DND-41 (cell line): Measurements from ENCODE around the gene NPFF.

Experiments
- ATAC-seq: fragments of 200-7000 bp; cut with Tn5 transposase; 3 replicates; pipeline ENCODE4 v1.9.1; 2021; ENCODE audit warnings: low read depth; ENCODE audit not compliant: insufficient read depth
- DNase-seq: peaks from one replicate; pipeline ENCODE4 v3.0.0-alpha.2; 2020
- H2AFZ ChIP-seq: 2 replicates; pipeline ENCODE4 v1.6.0; 2012; ENCODE audit warnings: low read depth, low read length
- H3K27ac ChIP-seq: 2 replicates; pipeline ENCODE4 v1.5.1; 2012; ENCODE audit warnings: low read length, inconsistent platforms
- H3K27me3 ChIP-seq: fragments of 200-600 bp; sonication (generic); 2 replicates; pipeline ENCODE4 v1.6.0; 2012; ENCODE audit warnings: low read length, mild to moderate bottlenecking, inconsistent platforms; ENCODE audit not compliant: insufficient read depth, poor library complexity
- H3K36me3 ChIP-seq: 2 replicates; pipeline ENCODE4 v1.5.1; 2012; ENCODE audit warnings: low read length, inconsistent platforms; ENCODE audit not compliant: insufficient read depth
- H3K4me1 ChIP-seq: 2 replicates; pipeline ENCODE4 v1.5.1; 2012; ENCODE audit warnings: mild to moderate bottlenecking, low read length; ENCODE audit not compliant: insufficient read depth
- H3K4me2 ChIP-seq: 2 replicates; pipeline ENCODE4 v1.6.0; 2012; ENCODE audit warnings: mild to moderate bottlenecking, moderate library complexity, low read length, inconsistent platforms; ENCODE audit not compliant: insufficient read depth
- H3K4me3 ChIP-seq, 2 experiments: fragments of 200-600 bp in 1 of 2; shearing (Covaris generic) in 1 of 2; 2 replicates each; pipeline ENCODE4 v1.5.1; 2012 to 2016; ENCODE audit warnings: inconsistent platforms in 2 of 2, low read length in 2 of 2, mild to moderate bottlenecking in 2 of 2, low read depth in 1 of 2, moderate library complexity in 1 of 2
- H3K79me2 ChIP-seq: 2 replicates; pipeline ENCODE4 v1.6.0; 2012; ENCODE audit warnings: low read length, inconsistent platforms; ENCODE audit not compliant: insufficient read depth
- H3K9ac ChIP-seq: 2 replicates; pipeline ENCODE4 v1.6.0; 2012; ENCODE audit warnings: low read depth, mild to moderate bottlenecking, inconsistent platforms, low read length, moderate library complexity
- H3K9me3 ChIP-seq: 2 replicates; pipeline ENCODE4 v1.5.1; 2012; ENCODE audit warnings: low read length, moderate library complexity, mild to moderate bottlenecking, inconsistent platforms; ENCODE audit not compliant: insufficient read depth, severe bottlenecking
- H4K20me1 ChIP-seq: 2 replicates; pipeline ENCODE4 v1.6.0; 2012; ENCODE audit warnings: low read length; ENCODE audit not compliant: insufficient read depth
- CTCF ChIP-seq: IDR thresholded peaks from 2 replicates; pipeline ENCODE4 v1.5.1; 2012; ENCODE audit warnings: borderline replicate concordance, low read length, moderate library complexity, mild to moderate bottlenecking; ENCODE audit not compliant: poor library complexity, severe bottlenecking; ENCODE audit errors: extremely low read depth
- EZH2 ChIP-seq: IDR thresholded peaks from 3 replicates; pipeline ENCODE4 v1.6.1; 2012; ENCODE audit warnings: borderline replicate concordance, low read depth, mild to moderate bottlenecking, moderate library complexity, low read length, inconsistent platforms; ENCODE audit not compliant: severe bottlenecking

NPFF gene

DNA sequence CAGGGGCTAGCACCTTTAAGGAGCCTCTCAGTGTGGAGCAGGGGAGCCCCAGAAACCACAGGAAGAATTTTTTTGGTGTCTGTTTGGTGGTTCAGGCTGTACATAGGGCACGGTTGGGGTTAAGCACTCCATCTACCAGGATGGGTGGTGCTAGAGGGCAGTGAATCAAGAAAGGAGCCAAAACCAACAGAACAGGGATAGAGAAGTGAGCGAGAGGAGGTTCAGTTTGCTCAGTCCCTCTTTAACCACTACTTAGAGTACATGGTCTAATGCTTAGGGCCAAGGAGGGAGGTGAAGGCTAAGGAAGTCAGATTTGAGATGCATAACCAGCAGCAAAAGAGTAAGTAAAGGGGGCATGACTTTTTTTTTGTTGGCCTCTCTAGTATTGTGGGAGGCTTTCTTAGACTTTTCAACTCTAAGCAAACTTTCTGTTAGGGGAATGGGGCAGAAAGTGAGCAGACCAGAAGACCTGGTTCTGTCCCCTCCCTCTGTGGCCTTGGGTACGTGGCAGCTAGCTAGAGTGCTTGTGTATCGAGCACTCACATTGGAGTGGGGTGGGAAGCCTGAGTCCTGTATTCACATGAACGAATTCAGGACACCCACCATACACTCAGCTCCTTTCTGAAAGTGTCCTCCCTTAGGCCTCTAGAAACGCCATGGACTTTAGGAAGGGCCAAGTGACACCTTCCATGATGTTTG lies 6.6 kb upstream of the NPFF start:
- H3K27ac ChIP-seq, result no peak overlapping the region
- no peak for TF ChIP-seq EZH2
- TF ChIP-seq CTCF, result no peak
- no peak for DNase-seq
- no peak overlapping the region for H3K9ac ChIP-seq
- H4K20me1 ChIP-seq, result no peaks in the 10 kb centered on the region
- peaks cover 61% of the 10 kb centered on the region for H3K36me3 ChIP-seq
- H3K4me1 ChIP-seq, result peaks cover 1% of the 10 kb centered on the region
- no peak overlapping the region for H2AFZ ChIP-seq
- no peak overlapping the region for H3K4me2 ChIP-seq
- ATAC-seq, result no peak
- H3K27me3 ChIP-seq, result no peaks in the 10 kb centered on the region
- no peaks in the 10 kb centered on the region for H3K79me2 ChIP-seq
- H3K9me3 ChIP-seq, result no peaks in the 10 kb centered on the region
- H3K4me3 ChIP-seq, result no peak overlapping the region

DNA sequence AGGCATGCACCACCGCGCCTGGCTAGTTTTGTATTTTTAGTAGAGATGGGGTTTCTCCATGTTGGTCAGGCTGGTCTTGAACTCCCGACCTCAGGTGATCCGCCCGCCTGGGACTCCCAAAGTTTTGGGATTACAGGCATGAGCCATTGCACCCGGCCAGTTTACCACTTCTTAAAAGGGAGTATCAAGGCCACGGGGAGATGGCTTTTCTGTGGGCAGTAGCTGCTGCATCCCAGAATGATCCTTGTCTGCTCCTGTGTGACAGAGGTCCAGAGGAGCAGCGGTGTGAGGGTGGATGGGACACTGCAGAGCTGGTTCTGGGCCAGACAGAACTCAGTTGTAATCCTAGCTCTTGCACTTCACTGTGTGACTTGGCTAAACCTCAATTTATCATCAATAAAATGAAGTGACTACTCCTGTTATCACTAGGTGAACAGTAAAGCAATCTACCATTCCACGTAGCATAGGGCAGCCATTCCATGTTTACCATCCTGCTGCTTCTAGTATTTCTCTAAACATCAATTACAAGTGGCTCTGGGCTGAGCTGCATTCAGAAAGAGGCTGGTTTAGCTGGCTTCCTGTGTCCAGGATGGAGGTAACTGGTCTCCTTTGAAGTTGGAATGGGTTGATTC lies 3.0 kb upstream of the NPFF start:
- no peak overlapping the region for H3K9ac ChIP-seq
- H3K4me3 ChIP-seq, result no peak overlapping the region
- no peaks in the 10 kb centered on the region for H3K27me3 ChIP-seq
- no peak overlapping the region for H3K27ac ChIP-seq
- H2AFZ ChIP-seq, result no peak overlapping the region
- H3K4me2 ChIP-seq, result no peak overlapping the region
- H3K36me3 ChIP-seq, result peaks cover 52% of the 10 kb centered on the region
- DNase-seq, result no peak
- H3K79me2 ChIP-seq, result no peaks in the 10 kb centered on the region
- no peaks in the 10 kb centered on the region for H4K20me1 ChIP-seq
- H3K9me3 ChIP-seq, result no peaks in the 10 kb centered on the region
- TF ChIP-seq CTCF (no peak), EZH2 (no peak)
- peaks cover 7% of the 10 kb centered on the region for H3K4me1 ChIP-seq
- ATAC-seq, result no peak

DNA sequence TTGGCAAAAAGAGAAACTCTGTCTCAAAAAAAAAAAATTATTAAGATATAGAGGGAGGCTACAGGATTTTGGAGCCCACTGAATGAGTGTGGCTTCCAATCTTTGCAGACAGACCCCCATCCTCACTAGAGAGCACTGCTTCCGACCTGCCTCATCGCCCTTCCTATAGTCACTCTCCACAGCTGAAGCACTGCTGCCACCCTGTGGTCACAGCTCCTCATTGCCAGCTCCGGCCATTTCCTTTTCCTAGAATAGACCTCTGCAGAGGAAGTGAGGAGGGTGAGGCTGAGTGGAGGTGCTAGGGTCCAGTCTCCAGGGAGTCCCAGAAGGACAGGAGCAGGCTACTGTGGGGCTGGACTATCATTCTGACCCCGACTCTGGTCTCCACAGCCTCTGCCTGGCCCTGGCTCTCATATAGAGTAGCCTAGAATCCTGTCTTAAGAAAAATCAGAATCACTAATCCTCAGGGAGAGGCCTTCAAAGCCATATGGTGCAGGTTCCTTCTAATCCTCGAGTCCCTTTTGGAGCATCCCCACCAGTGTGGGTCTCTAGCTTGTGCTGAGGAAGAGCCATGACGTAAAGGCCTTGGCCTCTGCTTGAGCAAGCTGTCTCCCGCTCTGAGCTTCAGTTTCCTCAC lies 1.4 kb upstream of the NPFF start:
- H3K4me3 ChIP-seq, result no peak overlapping the region
- H3K4me2 ChIP-seq, result peak overlapping the region; percentile 19; the same call in 1 of the 2 replicates
- peaks cover 53% of the 10 kb centered on the region for H3K36me3 ChIP-seq
- peak overlapping the region; percentile 58; the same call in 1 of the 2 replicates for H2AFZ ChIP-seq
- peaks cover 8% of the 10 kb centered on the region for H3K4me1 ChIP-seq
- H3K9ac ChIP-seq, result no peak overlapping the region; the same call in 1 of the 2 replicates
- H3K79me2 ChIP-seq, result 0 out of 2 replicates have a peak, but pooled peaks cover under 1% of the 10 kb centered on the region
- DNase-seq, result peak; percentile 86
- peak overlapping the region; percentile 49 for H3K27ac ChIP-seq
- TF ChIP-seq EZH2 (no peak), CTCF (peak; percentile 99)
- no peaks in the 10 kb centered on the region for H3K27me3 ChIP-seq
- ATAC-seq, result peak; percentile 97
- H4K20me1 ChIP-seq, result no peaks in the 10 kb centered on the region
- no peaks in the 10 kb centered on the region for H3K9me3 ChIP-seq
